Neuronal stem cell (in vitro differentiated cells): ENCODE measurements around the gene DGKG.

ENCODE experiments used
- DNase-seq: peaks from one replicate; pipeline ENCODE4 v3.0.0-alpha.2; 2013; ENCODE audit warnings: low spot score
- H2AFZ ChIP-seq: one replicate; pipeline ENCODE4 v1.6.1; 2013; ENCODE audit warnings: mild to moderate bottlenecking, low read length, inconsistent platforms
- H2AK5ac ChIP-seq: 2 replicates; pipeline ENCODE4 v1.6.1; 2013; ENCODE audit warnings: low read depth, mild to moderate bottlenecking, inconsistent platforms, low read length, moderate library complexity, mixed read lengths
- H2BK120ac ChIP-seq: 2 replicates; pipeline ENCODE4 v1.6.1; 2013; ENCODE audit warnings: low read depth, mild to moderate bottlenecking, inconsistent platforms, low read length, moderate library complexity, mixed read lengths
- H2BK12ac ChIP-seq: one replicate; pipeline ENCODE4 v1.6.1; 2013; ENCODE audit warnings: low read length, inconsistent platforms
- H2BK15ac ChIP-seq: 2 replicates; pipeline ENCODE4 v1.6.1; 2013; ENCODE audit warnings: mild to moderate bottlenecking, low read length, inconsistent platforms, mixed read lengths
- H2BK5ac ChIP-seq: one replicate; pipeline ENCODE4 v1.6.1; 2013; ENCODE audit warnings: inconsistent platforms, mild to moderate bottlenecking, low read length, moderate library complexity
- H3K14ac ChIP-seq: one replicate; pipeline ENCODE4 v1.6.1; 2013; ENCODE audit warnings: low read length, inconsistent platforms
- H3K18ac ChIP-seq: 2 replicates; pipeline ENCODE4 v1.6.1; 2013; ENCODE audit warnings: low read length, inconsistent platforms
- H3K23ac ChIP-seq: 2 replicates; pipeline ENCODE4 v1.6.1; 2013; ENCODE audit warnings: low read depth, mild to moderate bottlenecking, mixed read lengths, low read length, inconsistent platforms; ENCODE audit not compliant: poor library complexity
- H3K27ac ChIP-seq: replicated peaks from 3 replicates; pipeline ENCODE4 v1.5.1; 2013; ENCODE audit warnings: low read length, inconsistent platforms
- H3K27me3 ChIP-seq, 3 experiments: 2 replicates each; pipeline ENCODE4 v1.6.1; 2013; ENCODE audit warnings: low read length in 3 of 3, mild to moderate bottlenecking in 2 of 3, inconsistent platforms in 1 of 3, low read depth in 1 of 3, mixed read lengths in 1 of 3, moderate library complexity in 1 of 3; ENCODE audit not compliant: control insufficient read depth in 3 of 3, insufficient read depth in 3 of 3
- H3K36me3 ChIP-seq, 2 donors: replicated peaks in 1 of 2; 2 replicates each; pipeline ENCODE4 v1.6.1; 2013; ENCODE audit warnings: low read length in 2 of 2; ENCODE audit not compliant: control insufficient read depth in 2 of 2, insufficient read depth in 2 of 2
- H3K4ac ChIP-seq: 2 replicates; pipeline ENCODE4 v1.6.1; 2013; ENCODE audit warnings: inconsistent platforms, mild to moderate bottlenecking, low read length, moderate library complexity
- H3K4me1 ChIP-seq, 2 donors: 1 replicate in 1 of 2; 2 replicates in 1 of 2; pipeline ENCODE4 v1.6.1; 2013; ENCODE audit warnings: low read length in 2 of 2, low read depth in 1 of 2; ENCODE audit not compliant: control insufficient read depth in 2 of 2, insufficient read depth in 1 of 2
- H3K4me2 ChIP-seq: one replicate; pipeline ENCODE4 v1.6.1; 2013; ENCODE audit warnings: mild to moderate bottlenecking, low read length, inconsistent platforms; ENCODE audit not compliant: insufficient read depth, poor library complexity, severe bottlenecking
- H3K4me3 ChIP-seq, 2 donors: 2 replicates each; pipeline ENCODE4 v1.5.1; 2013; ENCODE audit warnings: low read length in 2 of 2, mild to moderate bottlenecking in 2 of 2, inconsistent platforms in 1 of 2, moderate library complexity in 1 of 2
- H3K79me1 ChIP-seq: one replicate; pipeline ENCODE4 v1.6.1; 2013; ENCODE audit warnings: low read depth, mild to moderate bottlenecking, inconsistent platforms, low read length, moderate library complexity
- H3K9ac ChIP-seq: one replicate; pipeline ENCODE4 v1.6.1; 2013; ENCODE audit warnings: mild to moderate bottlenecking, low read depth, low read length, inconsistent platforms; ENCODE audit not compliant: poor library complexity
- H3K9me3 ChIP-seq, 2 donors: replicated peaks in 1 of 2; 2 replicates each; pipeline versions ENCODE3 to v1.6.1; 2013; ENCODE audit warnings: low read length in 2 of 2, mild to moderate bottlenecking in 2 of 2, inconsistent platforms in 1 of 2, low read depth in 1 of 2, mixed read lengths in 1 of 2, moderate library complexity in 1 of 2; ENCODE audit not compliant: control insufficient read depth in 2 of 2, insufficient read depth in 1 of 2
- H4K8ac ChIP-seq: one replicate; pipeline ENCODE4 v1.6.1; 2013; ENCODE audit warnings: low read depth, mild to moderate bottlenecking, inconsistent platforms, low read length, moderate library complexity
- H4K91ac ChIP-seq: one replicate; pipeline ENCODE4 v1.6.1; 2013; ENCODE audit warnings: low read length, low read depth, mild to moderate bottlenecking, inconsistent platforms; ENCODE audit not compliant: poor library complexity
- WGBS, 2 donors: extraction: QIAGEN DNeasy Blood & Tissue Kit; methylation state at CpG; one replicate each; pipeline ENCODE4 v1.1.7; 2013; ENCODE audit warnings: missing lambda C conversion rate in 2 of 2, mixed read lengths in 1 of 2; ENCODE audit not compliant: insufficient read length in 2 of 2, insufficient replicate concordance in 1 of 2; ENCODE audit errors: extremely low coverage in 2 of 2; 5-methylcytosine and 5-hydroxymethylcytosine counted together

Gene DGKG

GRCh38 chr3:186207515-186207914 lies 154.5 kb downstream of the DGKG start:
- no peak overlapping the region for H2AFZ ChIP-seq
- no peak overlapping the region for H3K23ac ChIP-seq
- no peak overlapping the region for H4K8ac ChIP-seq
- no peak for DNase-seq
- H3K27ac ChIP-seq, result no peak overlapping the region
- no peaks in the 10 kb centered on the region for H3K79me1 ChIP-seq
- no CpG with 5 or more reads among the region's 3 CpGs for WGBS, 2 donors
- no peak overlapping the region for H3K9ac ChIP-seq
- H2BK15ac ChIP-seq, result no peak overlapping the region
- H3K4ac ChIP-seq, result no peak overlapping the region
- H2BK12ac ChIP-seq, result no peak overlapping the region
- H3K36me3 ChIP-seq, result no peaks in the 10 kb centered on the region
- no peak overlapping the region for H2BK5ac ChIP-seq
- no peak overlapping the region for H3K14ac ChIP-seq
- H3K4me1 ChIP-seq, result peaks cover 15 to 16% of the 10 kb centered on the region in 2 donors
- H2AK5ac ChIP-seq, result no peak overlapping the region
- no peaks in the 10 kb centered on the region for H3K27me3 ChIP-seq
- no peak overlapping the region for H3K4me3 ChIP-seq
- H3K18ac ChIP-seq, result no peak overlapping the region
- no peak overlapping the region for H3K4me2 ChIP-seq
- no peaks in the 10 kb centered on the region for H3K9me3 ChIP-seq
- H4K91ac ChIP-seq, result no peak overlapping the region
- H2BK120ac ChIP-seq, result no peak overlapping the region

GRCh38 chr3:186200726-186201125 lies 161.3 kb downstream of the DGKG start:
- H3K36me3 ChIP-seq, result no peaks in the 10 kb centered on the region
- no peak overlapping the region for H2BK120ac ChIP-seq
- no peak overlapping the region for H4K8ac ChIP-seq
- H2BK12ac ChIP-seq, result no peak overlapping the region
- no peaks in the 10 kb centered on the region for H3K79me1 ChIP-seq
- no peak overlapping the region for H3K23ac ChIP-seq
- no peak for DNase-seq
- H3K14ac ChIP-seq, result no peak overlapping the region
- H3K9ac ChIP-seq, result no peak overlapping the region
- H3K4ac ChIP-seq, result no peak overlapping the region
- H2AFZ ChIP-seq, result no peak overlapping the region
- H3K9me3 ChIP-seq, result no peaks in the 10 kb centered on the region
- no peak overlapping the region for H2BK5ac ChIP-seq
- H3K27ac ChIP-seq, result no peak overlapping the region
- H3K4me1 ChIP-seq, result no peaks in the 10 kb centered on the region
- H3K4me2 ChIP-seq, result no peak overlapping the region
- no peak overlapping the region for H2BK15ac ChIP-seq
- no peak overlapping the region for H2AK5ac ChIP-seq
- peaks cover 0 to 37% (median 0%) of the 10 kb centered on the region in 3 experiments for H3K27me3 ChIP-seq
- no peak overlapping the region for H3K18ac ChIP-seq
- WGBS, 2 donors, result no CpG with 5 or more reads among the region's 4 CpGs
- H3K4me3 ChIP-seq, result no peak overlapping the region
- no peak overlapping the region for H4K91ac ChIP-seq

GRCh38 chr3:186198442-186198841 lies 163.6 kb downstream of the DGKG start:
- H4K8ac ChIP-seq, result no peak overlapping the region
- H3K9ac ChIP-seq, result no peak overlapping the region
- no peak overlapping the region for H3K4ac ChIP-seq
- H3K4me2 ChIP-seq, result no peak overlapping the region
- H3K27ac ChIP-seq, result no peak overlapping the region
- no peak overlapping the region for H2AK5ac ChIP-seq
- H4K91ac ChIP-seq, result no peak overlapping the region
- H3K14ac ChIP-seq, result no peak overlapping the region
- H2BK5ac ChIP-seq, result no peak overlapping the region
- H2AFZ ChIP-seq, result no peak overlapping the region
- H2BK15ac ChIP-seq, result no peak overlapping the region
- peaks cover 4 to 60% (median 14%) of the 10 kb centered on the region in 3 experiments for H3K27me3 ChIP-seq
- H3K79me1 ChIP-seq, result no peaks in the 10 kb centered on the region
- H2BK12ac ChIP-seq, result no peak overlapping the region
- H3K18ac ChIP-seq, result no peak overlapping the region
- DNase-seq, result no peak
- H3K23ac ChIP-seq, result no peak overlapping the region
- H3K36me3 ChIP-seq, result no peaks in the 10 kb centered on the region
- no peaks in the 10 kb centered on the region for H3K9me3 ChIP-seq
- H3K4me3 ChIP-seq, result no peak overlapping the region
- no CpG with 5 or more reads among the region's 2 CpGs for WGBS, 2 donors
- no peak overlapping the region for H2BK120ac ChIP-seq
- H3K4me1 ChIP-seq, result peaks cover 0 to 2% of the 10 kb centered on the region in 2 donors

DNA sequence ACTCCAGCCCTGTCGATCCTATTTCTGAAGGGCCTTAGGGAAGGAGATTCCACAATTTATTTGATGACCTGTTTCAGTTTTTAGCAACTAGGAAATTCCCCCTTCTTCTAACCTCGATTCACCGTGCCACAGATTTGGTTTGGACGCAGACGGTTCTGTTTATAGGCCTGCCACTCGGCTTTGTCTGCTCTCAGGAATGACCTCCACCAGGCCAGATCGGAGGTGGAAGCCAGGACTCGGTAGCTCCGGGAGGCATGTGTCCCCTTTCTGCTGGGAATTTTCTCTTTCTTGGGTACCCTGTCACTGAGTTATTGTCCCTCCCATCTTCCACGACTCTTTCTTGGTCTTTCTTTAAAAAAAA lies 167.6 kb downstream of the DGKG start:
- Histone ChIP-seq H2BK12ac (no peak overlapping the region), H2AK5ac (no peak overlapping the region), H3K23ac (no peak overlapping the region), H2BK15ac (no peak overlapping the region), H3K4me1 (peaks cover 0 to 2% of the 10 kb centered on the region in 2 donors), H4K91ac (no peak overlapping the region), H3K4me3 (no peak overlapping the region), H4K8ac (no peak overlapping the region), H3K4me2 (peak overlapping the region; percentile 95), H3K79me1 (no peaks in the 10 kb centered on the region), H2BK5ac (no peak overlapping the region), H2BK120ac (no peak overlapping the region), H3K18ac (peak overlapping the region; percentile 97), H3K9ac (no peak overlapping the region), H3K27ac (no peak overlapping the region), H2AFZ (peak overlapping the region; percentile 88), H3K27me3 (peaks cover 4 to 82% (median 27%) of the 10 kb centered on the region in 3 experiments), H3K4ac (no peak overlapping the region), H3K9me3 (no peaks in the 10 kb centered on the region), H3K36me3 (no peaks in the 10 kb centered on the region), H3K14ac (no peak overlapping the region)
- WGBS, 2 donors, result no CpG with 5 or more reads among the region's 10 CpGs
- DNase-seq, result no peak
